Panc1 (cell line): ENCODE results near the gene GNG5. TPM values are rescaled to one million over a fixed set of nuclear protein-coding genes. Genes with fewer than 3 reads are reported as not detected.
"Not testable (repeated sequence)": the region's sequence is repeated elsewhere in the genome, so short reads cannot be mapped to it uniquely, and the experiment has no call there.

Source experiments
- ATAC-seq: fragments of 200-7000 bp; cut with Tn5 transposase; 2 replicates; pipeline ENCODE4 v1.9.1; 2020; ENCODE audit warnings: mild to moderate bottlenecking, moderate library complexity
- BruUV-seq: library from RNA; stranded (reverse); fragments of 400-500 nt; replicated peaks from 2 replicates; lab custom pipeline; 2021; lab: Mats Ljungman, UMichigan
- CTCF ChIA-PET: fragments of 300-600 bp; sonication (Branson Sonifier 250); formaldehyde crosslinking; loops from one replicate; lab custom pipeline; 2022; ENCODE audit warnings: antibody characterized with exemption; lab: Charles Lee
- POLR2A ChIA-PET: fragments of 300-600 bp; sonication (Branson Sonifier 250); formaldehyde crosslinking; loops from one replicate; lab custom pipeline; 2022; ENCODE audit warnings: antibody characterized with exemption; lab: Charles Lee
- DNase-seq: peaks from one replicate; pipeline ENCODE4 v3.0.0-alpha.2; 2010; ENCODE audit warnings: low read depth, low spot score
- H3K27ac ChIP-seq: 2 replicates; pipeline ENCODE4 v1.5.1; 2011; ENCODE audit warnings: mild to moderate bottlenecking, low read length, inconsistent platforms
- H3K27me3 ChIP-seq: fragments of 200-500 bp; sonication (Bioruptor generic); 2 replicates; pipeline ENCODE4 v1.6.0; 2014; ENCODE audit warnings: low read length, inconsistent platforms; ENCODE audit not compliant: control insufficient read depth, insufficient read depth
- H3K36me3 ChIP-seq: fragments of 200-500 bp; sonication (Bioruptor generic); 2 replicates; pipeline ENCODE4 v1.5.1; 2014; ENCODE audit warnings: inconsistent platforms, mild to moderate bottlenecking, low read length, moderate library complexity; ENCODE audit not compliant: control insufficient read depth, insufficient read depth
- H3K4me1 ChIP-seq: 2 replicates; pipeline ENCODE4 v1.5.1; 2011; ENCODE audit warnings: inconsistent platforms, mild to moderate bottlenecking, low read length, moderate library complexity; ENCODE audit not compliant: control insufficient read depth, insufficient read depth
- H3K4me3 ChIP-seq, 2 experiments: 2 replicates each; pipeline ENCODE4 v1.5.1; 2011 to 2012; ENCODE audit warnings: low read depth in 2 of 2, low read length in 2 of 2, mild to moderate bottlenecking in 2 of 2, inconsistent platforms in 1 of 2, moderate library complexity in 1 of 2
- H3K9me3 ChIP-seq: fragments of 200-500 bp; sonication (Bioruptor generic); 2 replicates; pipeline ENCODE4 v1.5.1; 2014; ENCODE audit warnings: low read depth, mild to moderate bottlenecking, inconsistent platforms, low read length, moderate library complexity; ENCODE audit not compliant: control insufficient read depth, insufficient read depth
- POLR2AphosphoS5 ChIP-seq: IDR thresholded peaks from 2 replicates; pipeline ENCODE4 v1.6.1; 2012; ENCODE audit warnings: mild to moderate bottlenecking, low read depth, low read length, moderate library complexity
- SIN3A ChIP-seq: IDR thresholded peaks from 2 replicates; pipeline ENCODE4 v1.6.1; 2012; ENCODE audit warnings: low read depth, mild to moderate bottlenecking, low read length, moderate library complexity, borderline replicate concordance; ENCODE audit not compliant: insufficient read depth
- TCF7L2 ChIP-seq: IDR thresholded peaks from 2 replicates; pipeline ENCODE4 v1.6.1; 2011; ENCODE audit warnings: mild to moderate bottlenecking, low read depth, low read length, inconsistent platforms
- in situ Hi-C: cut with HindIII; loops from 2 replicates; pipeline ENCODE4 v1.10.0; 2016; ENCODE audit warnings: low sequenced_read_pairs, low pct_unique_long_range_greater_than_20kb
- intact Hi-C: fragments of 100-400 bp; cut with micrococcal nuclease; formaldehyde crosslinking; loops from one replicate; pipeline ENCODE4 v1.10.0; 2022; ENCODE audit not compliant: unreplicated experiment
- total RNA-seq: library from RNA; stranded (reverse); gene quantifications from one replicate; pipeline ENCODE4 v1.2.1, GENCODE V29; 2021; ENCODE audit not compliant: unreplicated experiment
- TF ChIP-seq, protein P1 (sequence below), 2 experiments: IDR thresholded peaks; 2 replicates each; pipeline ENCODE4 v1.6.1; 2011 to 2012; ENCODE audit warnings: low read depth in 2 of 2, control low read depth in 1 of 2, low read length in 1 of 2, mild to moderate bottlenecking in 1 of 2, moderate library complexity in 1 of 2; ENCODE audit not compliant: insufficient read depth in 1 of 2
- TF ChIP-seq, protein P2 (sequence below): fragments of 450-650 bp; IDR thresholded peaks from 2 replicates; pipeline ENCODE4 v1.5.1; 2017; ENCODE audit warnings: mild to moderate bottlenecking

GNG5 gene
- total RNA-seq, 1 experiment from 2014 or later = 283 TPM

DNA sequence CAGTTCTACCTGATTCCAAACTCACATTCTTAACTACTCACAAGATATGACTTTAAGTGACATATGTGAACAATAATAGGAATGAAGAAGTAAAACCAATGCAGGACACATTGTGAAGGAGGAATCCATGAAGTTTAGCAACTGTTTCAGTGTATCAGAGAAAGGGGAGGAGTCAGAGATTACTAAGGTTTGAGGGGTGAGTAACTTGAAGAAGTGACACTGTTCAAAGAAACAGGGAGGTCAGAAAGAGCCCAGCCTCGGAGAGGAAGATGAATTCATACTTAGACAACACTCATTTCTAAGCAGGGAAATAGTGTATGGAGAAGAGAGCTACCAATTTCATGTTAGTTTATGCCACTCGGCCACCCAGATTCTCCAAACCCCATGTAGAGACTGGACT, 55.5 kb downstream of the GNG5 start:
- no peak for TF ChIP-seq SIN3A
- TF ChIP-seq, protein P1, sequence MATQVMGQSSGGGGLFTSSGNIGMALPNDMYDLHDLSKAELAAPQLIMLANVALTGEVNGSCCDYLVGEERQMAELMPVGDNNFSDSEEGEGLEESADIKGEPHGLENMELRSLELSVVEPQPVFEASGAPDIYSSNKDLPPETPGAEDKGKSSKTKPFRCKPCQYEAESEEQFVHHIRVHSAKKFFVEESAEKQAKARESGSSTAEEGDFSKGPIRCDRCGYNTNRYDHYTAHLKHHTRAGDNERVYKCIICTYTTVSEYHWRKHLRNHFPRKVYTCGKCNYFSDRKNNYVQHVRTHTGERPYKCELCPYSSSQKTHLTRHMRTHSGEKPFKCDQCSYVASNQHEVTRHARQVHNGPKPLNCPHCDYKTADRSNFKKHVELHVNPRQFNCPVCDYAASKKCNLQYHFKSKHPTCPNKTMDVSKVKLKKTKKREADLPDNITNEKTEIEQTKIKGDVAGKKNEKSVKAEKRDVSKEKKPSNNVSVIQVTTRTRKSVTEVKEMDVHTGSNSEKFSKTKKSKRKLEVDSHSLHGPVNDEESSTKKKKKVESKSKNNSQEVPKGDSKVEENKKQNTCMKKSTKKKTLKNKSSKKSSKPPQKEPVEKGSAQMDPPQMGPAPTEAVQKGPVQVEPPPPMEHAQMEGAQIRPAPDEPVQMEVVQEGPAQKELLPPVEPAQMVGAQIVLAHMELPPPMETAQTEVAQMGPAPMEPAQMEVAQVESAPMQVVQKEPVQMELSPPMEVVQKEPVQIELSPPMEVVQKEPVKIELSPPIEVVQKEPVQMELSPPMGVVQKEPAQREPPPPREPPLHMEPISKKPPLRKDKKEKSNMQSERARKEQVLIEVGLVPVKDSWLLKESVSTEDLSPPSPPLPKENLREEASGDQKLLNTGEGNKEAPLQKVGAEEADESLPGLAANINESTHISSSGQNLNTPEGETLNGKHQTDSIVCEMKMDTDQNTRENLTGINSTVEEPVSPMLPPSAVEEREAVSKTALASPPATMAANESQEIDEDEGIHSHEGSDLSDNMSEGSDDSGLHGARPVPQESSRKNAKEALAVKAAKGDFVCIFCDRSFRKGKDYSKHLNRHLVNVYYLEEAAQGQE (IDR thresholded peaks at IDR 0.05; ENCODE audit: insufficient read depth in 1 of 2, low read depth in 2 of 2, low read length in 1 of 2) = no peak
- TF ChIP-seq POLR2AphosphoS5 = no peak
- TF ChIP-seq TCF7L2 = no peak
- TF ChIP-seq, protein P2, sequence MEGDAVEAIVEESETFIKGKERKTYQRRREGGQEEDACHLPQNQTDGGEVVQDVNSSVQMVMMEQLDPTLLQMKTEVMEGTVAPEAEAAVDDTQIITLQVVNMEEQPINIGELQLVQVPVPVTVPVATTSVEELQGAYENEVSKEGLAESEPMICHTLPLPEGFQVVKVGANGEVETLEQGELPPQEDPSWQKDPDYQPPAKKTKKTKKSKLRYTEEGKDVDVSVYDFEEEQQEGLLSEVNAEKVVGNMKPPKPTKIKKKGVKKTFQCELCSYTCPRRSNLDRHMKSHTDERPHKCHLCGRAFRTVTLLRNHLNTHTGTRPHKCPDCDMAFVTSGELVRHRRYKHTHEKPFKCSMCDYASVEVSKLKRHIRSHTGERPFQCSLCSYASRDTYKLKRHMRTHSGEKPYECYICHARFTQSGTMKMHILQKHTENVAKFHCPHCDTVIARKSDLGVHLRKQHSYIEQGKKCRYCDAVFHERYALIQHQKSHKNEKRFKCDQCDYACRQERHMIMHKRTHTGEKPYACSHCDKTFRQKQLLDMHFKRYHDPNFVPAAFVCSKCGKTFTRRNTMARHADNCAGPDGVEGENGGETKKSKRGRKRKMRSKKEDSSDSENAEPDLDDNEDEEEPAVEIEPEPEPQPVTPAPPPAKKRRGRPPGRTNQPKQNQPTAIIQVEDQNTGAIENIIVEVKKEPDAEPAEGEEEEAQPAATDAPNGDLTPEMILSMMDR = no peak
- Histone ChIP-seq H3K4me3 (no peak overlapping the region), H3K27ac (no peak overlapping the region), H3K4me1 (no peaks in the 10 kb centered on the region), H3K27me3 (no peaks in the 10 kb centered on the region), H3K9me3 (no peaks in the 10 kb centered on the region), H3K36me3 (no peaks in the 10 kb centered on the region)
- no peak for DNase-seq
- no peak; the same call in 1 of the 2 replicates for ATAC-seq
- in situ Hi-C loops (no loop called here), intact Hi-C loops (no loop called here)
- POLR2A ChIA-PET = interaction anchor here (0.7 kb wide), 1 partner anchor 940 kb away, joined by 3 read pairs; no protein-coding TSS in a partner anchor
- no TSS peak for BruUV-seq
- CTCF ChIA-PET = no interaction called here

DNA sequence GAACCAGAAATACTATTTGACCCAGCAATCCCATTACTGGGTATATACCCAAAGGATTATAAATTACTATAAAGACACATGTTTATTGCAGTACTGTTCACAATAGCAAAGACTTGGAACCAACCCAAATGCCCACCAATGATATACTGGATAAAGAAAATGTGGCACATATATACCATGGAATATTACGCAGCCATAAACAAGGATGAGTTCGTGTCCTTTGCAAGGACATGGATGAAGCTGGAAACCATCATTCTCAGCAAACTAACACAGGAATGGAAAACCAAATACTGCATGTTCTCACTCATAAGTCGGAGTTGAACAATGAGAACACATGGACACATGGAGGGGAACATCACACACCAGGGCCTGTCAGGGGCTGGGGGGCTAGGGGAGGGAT, 57.7 kb downstream of the GNG5 start:
- H3K36me3 ChIP-seq, H3K27me3 ChIP-seq, BruUV-seq, in situ Hi-C loops, DNase-seq, H3K27ac ChIP-seq, CTCF ChIA-PET, H3K9me3 ChIP-seq, H3K4me1 ChIP-seq, ATAC-seq, H3K4me3 ChIP-seq, intact Hi-C loops: not testable (repeated sequence)
- POLR2A ChIA-PET = interaction anchor here (0.7 kb wide), 1 partner anchor 149 kb away, joined by 8 read pairs; no protein-coding TSS in a partner anchor

Other genes starting within 250 kb of the GNG5 start
- 2.2 TPM for gene SAMD13, start 204.9 kb downstream of the GNG5 start, total RNA-seq
- not detected for gene DNASE2B, start 108.1 kb downstream of the GNG5 start, total RNA-seq
- gene RPF1, start 27.3 kb downstream of the GNG5 start, total RNA-seq = 73.0 TPM
- 5.0 TPM for gene SPATA1, start 195 bp downstream of the GNG5 start, total RNA-seq
- 47.7 TPM for gene CTBS, start 67.9 kb upstream of the GNG5 start, total RNA-seq
- gene SSX2IP, start 183.9 kb upstream of the GNG5 start, total RNA-seq = 81.8 TPM